K562 (cell line): ENCODE data around the gene EXOC3L2. TPM values are rescaled to one million over a fixed set of nuclear protein-coding genes. Genes with fewer than 3 reads are reported as not detected.

ENCODE experiments used
- ATAC-seq: fragments of 200-7000 bp; cut with Tn5 transposase; 3 replicates; pipeline ENCODE4 v1.9.1; 2020; ENCODE audit warnings: moderate library complexity
- BruUV-seq: library from RNA; stranded (reverse); fragments of 400-500 nt; replicated peaks from 2 replicates; lab custom pipeline; 2021; lab: Mats Ljungman, UMichigan
- CTCF ChIA-PET: fragments of 300-600 bp; formaldehyde crosslinking; extraction: SDS; loops from one replicate; lab custom pipeline; 2021; ENCODE audit warnings: low intra/inter-chr PET ratio; lab: Yijun Ruan, JAX
- POLR2A ChIA-PET: fragments of 300-600, 350-650 bp; sonication (Branson Sonifier 250); formaldehyde crosslinking; extraction: SDS; loops from one replicate; lab custom pipeline; 2021; ENCODE audit warnings: antibody characterized with exemption, inconsistent platforms; lab: Yijun Ruan, JAX
- DNase-seq, 4 experiments: peaks; one replicate each; pipeline versions ENCODE4 v3.0.0 to v3.0.0-alpha.2; 2011 to 2018; ENCODE audit warnings: low spot score in 3 of 4, mixed read lengths in 3 of 4; ENCODE audit errors: extremely low read depth in 1 of 4
- FAIRE-seq: peaks from 2 replicates; lab custom pipeline; 2011; peaks lifted over from hg19 to GRCh38; lab: Jason Lieb, UNC
- H2AFZ ChIP-seq: 2 replicates; pipeline ENCODE4 v1.6.0; 2011; ENCODE audit warnings: low read depth, low read length, control low read depth, inconsistent platforms
- H3K27ac ChIP-seq: fragments of 200-600 bp; 3 replicates; pipeline ENCODE4 v1.8.0; 2011; ENCODE audit warnings: low read depth, mild to moderate bottlenecking, control low read depth, inconsistent platforms, low read length, moderate library complexity, mixed read lengths; ENCODE audit errors: extremely low read depth
- H3K27me3 ChIP-seq, 2 experiments: fragments of 300-600 bp in 1 of 2; 2 replicates in 1 of 2; 3 replicates in 1 of 2; pipeline versions ENCODE4 v1.6.0 to v1.8.0; 2011; ENCODE audit warnings: inconsistent platforms in 2 of 2, low read length in 2 of 2, mild to moderate bottlenecking in 1 of 2, mixed read lengths in 1 of 2, moderate library complexity in 1 of 2; ENCODE audit not compliant: control insufficient read depth in 2 of 2, insufficient read depth in 2 of 2
- H3K36me3 ChIP-seq: fragments of 300-600 bp; 3 replicates; pipeline ENCODE4 v1.8.0; 2011; ENCODE audit warnings: mild to moderate bottlenecking, low read length, inconsistent platforms; ENCODE audit not compliant: control insufficient read depth, insufficient read depth
- H3K4me1 ChIP-seq, 2 experiments: fragments of 200-600 bp in 1 of 2; replicated peaks in 1 of 2; 2 replicates in 1 of 2; 3 replicates in 1 of 2; pipeline versions ENCODE4 v1.5.1 to v1.8.0; 2011; ENCODE audit warnings: inconsistent platforms in 2 of 2, low read length in 2 of 2, mild to moderate bottlenecking in 1 of 2, mixed read lengths in 1 of 2, moderate library complexity in 1 of 2; ENCODE audit not compliant: control insufficient read depth in 2 of 2, insufficient read depth in 2 of 2
- H3K4me2 ChIP-seq: 2 replicates; pipeline ENCODE4 v1.6.1; 2011; ENCODE audit warnings: low read length, control low read depth, inconsistent platforms, mixed read lengths; ENCODE audit not compliant: insufficient read depth
- H3K4me3 ChIP-seq: fragments of 200-600 bp; sonication (generic), shearing (Covaris generic); 2 replicates; pipeline ENCODE4 v1.5.1; 2016; ENCODE audit warnings: control low read depth, inconsistent platforms
- H3K79me2 ChIP-seq: fragments of 200-600 bp; 3 replicates; pipeline ENCODE4 v1.8.0; 2011; ENCODE audit warnings: low read length, inconsistent platforms; ENCODE audit not compliant: control insufficient read depth, insufficient read depth
- H3K9ac ChIP-seq, 2 experiments: 2 replicates each; pipeline versions ENCODE4 v1.6.0 to v1.6.1; 2011; ENCODE audit warnings: low read depth in 2 of 2, low read length in 2 of 2, control low read depth in 1 of 2, inconsistent platforms in 1 of 2, mild to moderate bottlenecking in 1 of 2, mixed read lengths in 1 of 2; ENCODE audit not compliant: insufficient read depth in 1 of 2
- H3K9me1 ChIP-seq: one replicate; pipeline ENCODE4 v1.6.0; 2011; ENCODE audit warnings: inconsistent platforms, mild to moderate bottlenecking, low read length, moderate library complexity; ENCODE audit not compliant: control insufficient read depth, insufficient read depth
- H3K9me3 ChIP-seq: replicated peaks from 2 replicates; pipeline ENCODE4 v1.5.1; 2011; ENCODE audit warnings: low read depth, low read length, inconsistent platforms; ENCODE audit not compliant: control insufficient read depth, insufficient read depth
- H4K20me1 ChIP-seq: replicated peaks from 2 replicates; pipeline ENCODE4 v1.6.1; 2011; ENCODE audit warnings: low read length, inconsistent platforms, mixed read lengths; ENCODE audit not compliant: control insufficient read depth, insufficient read depth
- ARID1B ChIP-seq: fragments of 450-650 bp; IDR thresholded peaks from 2 replicates; pipeline ENCODE4 v1.6.1; 2016; ENCODE audit warnings: antibody characterized with exemption, mild to moderate bottlenecking, inconsistent platforms
- BACH1 ChIP-seq: fragments of 200-800 bp; sonication (Bioruptor generic); IDR thresholded peaks from 2 replicates; pipeline ENCODE4 v1.6.1; 2016; ENCODE audit warnings: missing genetic modification characterization, missing compliant biosample characterization
- C11orf30 ChIP-seq: fragments of 450-650 bp; IDR thresholded peaks from 2 replicates; pipeline ENCODE4 v1.6.1; 2016; ENCODE audit warnings: low read depth, mild to moderate bottlenecking
- CEBPG ChIP-seq, 3 experiments: fragments of 200-800 bp in 1 of 3; sonication (Bioruptor generic) in 1 of 3; sonication (generic) in 1 of 3; formaldehyde crosslinking in 1 of 3; IDR thresholded peaks in 2 of 3; conservative IDR thresholded peaks in 1 of 3; 2 replicates each; pipeline versions ENCODE4 v1.6.1 to v1.8.0; 2016 to 2022; ENCODE audit warnings: missing compliant biosample characterization in 2 of 3, missing genetic modification characterization in 2 of 3, mild to moderate bottlenecking in 1 of 3, missing genetic modification reagents in 1 of 3
- DLX4 ChIP-seq: fragments of 250-450 bp; sonication (Bioruptor Pico); IDR thresholded peaks from 2 replicates; pipeline ENCODE4 v1.6.1; 2021; ENCODE audit warnings: mild to moderate bottlenecking
- GATA2 ChIP-seq: sonication (generic); formaldehyde crosslinking; IDR thresholded peaks from 2 replicates; pipeline ENCODE4 v1.4.0; 2020; ENCODE audit warnings: mild to moderate bottlenecking, missing genetic modification reagents
- JUND ChIP-seq, 2 experiments: IDR thresholded peaks; 2 replicates in 1 of 2; 3 replicates in 1 of 2; pipeline ENCODE4 v1.6.1; 2011; ENCODE audit warnings: borderline replicate concordance in 2 of 2, low read depth in 2 of 2, low read length in 2 of 2, improper control_type of control experiment in 1 of 2, missing biosample characterization in 1 of 2, missing genetic modification characterization in 1 of 2, missing genetic modification reagents in 1 of 2
- MAZ ChIP-seq, 2 experiments: fragments of 450-650 bp in 1 of 2; sonication (generic) in 1 of 2; formaldehyde crosslinking; IDR thresholded peaks in 1 of 2; conservative IDR thresholded peaks in 1 of 2; 2 replicates each; pipeline versions ENCODE4 v1.4.0 to v1.5.0; 2020; ENCODE audit warnings: mild to moderate bottlenecking in 1 of 2, missing genetic modification reagents in 1 of 2
- MTA1 ChIP-seq: fragments of 450-650 bp; IDR thresholded peaks from 2 replicates; pipeline ENCODE4 v1.6.1; 2017; ENCODE audit warnings: borderline replicate concordance
- NFE2L1 ChIP-seq: fragments of 450-650 bp; IDR thresholded peaks from 2 replicates; pipeline ENCODE4 v1.6.1; 2016; ENCODE audit warnings: missing genetic modification characterization, low read depth, mild to moderate bottlenecking, missing compliant biosample characterization, moderate library complexity, borderline replicate concordance
- RBM25 ChIP-seq: fragments of 200-400 bp; formaldehyde crosslinking; IDR thresholded peaks from 2 replicates; pipeline ENCODE4 v1.6.1; 2018; ENCODE audit warnings: low read length, low read depth, moderate library complexity; ENCODE audit not compliant: severe bottlenecking
- RCOR1 ChIP-seq, 2 experiments: IDR thresholded peaks; 2 replicates each; pipeline ENCODE4 v1.6.1; 2012; ENCODE audit warnings: low read depth in 2 of 2, low read length in 2 of 2, borderline replicate concordance in 1 of 2, improper control_type of control experiment in 1 of 2
- SMARCA4 ChIP-seq: fragments of 450-650 bp; IDR thresholded peaks from 2 replicates; pipeline ENCODE4 v1.6.1; 2016
- SMARCB1 ChIP-seq: IDR thresholded peaks from 2 replicates; pipeline ENCODE4 v1.6.1; 2011; ENCODE audit warnings: improper control_type of control experiment, low read depth; ENCODE audit not compliant: insufficient read length
- ZNF12 ChIP-seq: sonication (generic); formaldehyde crosslinking; IDR thresholded peaks from 2 replicates; pipeline ENCODE4 v1.4.0; 2020; ENCODE audit warnings: mild to moderate bottlenecking, missing genetic modification reagents
- ZNF146 ChIP-seq: IDR thresholded peaks from one replicate; pipeline ENCODE4 v1.6.1; 2018; ENCODE audit warnings: missing compliant biosample characterization; ENCODE audit not compliant: unreplicated experiment
- ZNF449 ChIP-seq: fragments of 250-450 bp; sonication (Bioruptor Pico); IDR thresholded peaks from 2 replicates; pipeline ENCODE4 v1.8.0; 2022; ENCODE audit warnings: moderate library complexity, mild to moderate bottlenecking, inconsistent platforms
- WGBS: fragments of 100-300 bp; shearing (Covaris generic); methylation state at CpG from one replicate; pipeline ENCODE4 v1.1.6; 2016; ENCODE audit warnings: low coverage, mixed read lengths; ENCODE audit not compliant: insufficient coverage; ENCODE audit errors: missing lambda C conversion rate; 5-methylcytosine and 5-hydroxymethylcytosine counted together
- in situ Hi-C: fragments of 300-500 bp; cut with MboI; formaldehyde crosslinking; loops from 4 replicates; pipeline ENCODE4 v1.15.0; 2018; ENCODE audit warnings: inconsistent platforms, mixed read lengths
- intact Hi-C: fragments of 100-400 bp; cut with micrococcal nuclease; formaldehyde crosslinking; loops from 2 replicates; pipeline ENCODE4 v1.14.2; 2022
- polyA plus RNA-seq, 8 experiments: library from polyadenylated mRNA; depleted of rRNA in 4 of 8; stranded (reverse) in 5 of 8; unstranded in 3 of 8; fragments of >200 nt; fragmentation: Nextera tagmentation in 2 of 8; fragmentation: Illumina TruSeq in 1 of 8; extraction: Ambion mirVana in 2 of 8; extraction: Trizol in 1 of 8; gene quantifications; 2 replicates each; pipeline versions ENCODE4 v1.2.1 to v1.2.3, GENCODE V29; 2011 to 2014; ENCODE audit warnings: inconsistent platforms in 1 of 8, missing spikeins in 1 of 8
- total RNA-seq, 7 experiments: library from RNA; depleted of rRNA in 6 of 7; stranded (reverse); fragments of >200 nt in 6 of 7; fragmentation: Illumina TruSeq in 2 of 7; extraction: Trizol in 2 of 7; gene quantifications; 2 replicates each; pipeline versions ENCODE4 v1.2.1 to v1.2.3, GENCODE V29; 2011 to 2021; ENCODE audit warnings: low replicate concordance in 1 of 7

Gene EXOC3L2
- total and polyA plus RNA-seq, 9 of the 15 experiments (the other 6 are each of a cell fraction or from before 2014, with no cell fraction given), result 0.31 to 19.0 (median 2.4) TPM

- TF ChIP-seq CEBPG (CRISPR knock-in tag; IDR thresholded peaks at IDR 0.05) (no peak), CEBPG (tag; conservative IDR thresholded peaks at IDR 0.05 in 1 of 2, IDR thresholded peaks at IDR 0.05 in 1 of 2) (no peak), SMARCB1 (no peak)
- TF ChIP-seq, all 486 proteins: peak for 10
These were observed 45.2 kb upstream of the EXOC3L2 start (continued) for GRCh38 chr19:45290381-45290931.

GRCh38 chr19:45283443-45284033 lies 38.3 kb upstream of the EXOC3L2 start:
- ATAC-seq (no peak), FAIRE-seq (no peak), DNase-seq (peak in 1 of 4 experiments; percentile 19)
- in situ Hi-C loops (no loop called here), intact Hi-C loops (no loop called here)
- H3K4me1 ChIP-seq, result peaks cover 0 to 5% of the 10 kb centered on the region in 2 experiments; a peak in 2 of 5 replicates
- no peak overlapping the region for H3K4me2 ChIP-seq
- peaks cover 4% of the 10 kb centered on the region for H3K9me1 ChIP-seq
- H3K9ac ChIP-seq, result no peak overlapping the region
- ChIA-PET CTCF (no interaction called here), POLR2A (interaction anchor here (0.5 kb wide), 1 partner anchor 34 kb away, joined by 4 read pairs; no protein-coding TSS in a partner anchor)
- BruUV-seq, result no TSS peak
- no peak overlapping the region for H3K4me3 ChIP-seq
- H3K79me2 ChIP-seq, result no peaks in the 10 kb centered on the region
- peaks cover 32% of the 10 kb centered on the region for H3K36me3 ChIP-seq
- no peaks in the 10 kb centered on the region for H3K27me3 ChIP-seq
- peak overlapping the region; percentile 43; the same call in 1 of the 3 replicates for H3K27ac ChIP-seq
- WGBS, result 49% methylated on average over 7 of the region's 7 CpGs
- H3K9me3 ChIP-seq, result no peaks in the 10 kb centered on the region
- H4K20me1 ChIP-seq, result no peaks in the 10 kb centered on the region
- H2AFZ ChIP-seq, result no peak overlapping the region
- TF ChIP-seq BACH1 (tag) (peak; percentile 43; the same call in 1 of the 2 replicates), ZNF449 (CRISPR knock-in tag) (no peak), ZNF12 (CRISPR knock-in tag) (no peak), ZNF146 (CRISPR knock-in tag) (peak; percentile 100), DLX4 (CRISPR knock-in tag) (no peak), MTA1 (peak; percentile 31; the same call in 1 of the 2 replicates), MAZ (CRISPR knock-in tag; conservative IDR thresholded peaks at IDR 0.05 in 1 of 2, IDR thresholded peaks at IDR 0.05 in 1 of 2) (no peak), NFE2L1 (tag) (peak; percentile 81), ARID1B (peak; percentile 32), RCOR1 (IDR thresholded peaks at IDR 0.05; ENCODE audit: borderline replicate concordance in 1 of 2, low read depth in 2 of 2, low read length in 2 of 2) (peak in 1 of 2 experiments; percentile 21; a peak in 1 of 4 replicates), JUND (IDR thresholded peaks at IDR 0.05; ENCODE audit: borderline replicate concordance, low read depth, low read length) (no peak), JUND (tag; IDR thresholded peaks at IDR 0.05; ENCODE audit: borderline replicate concordance, low read depth, low read length) (peak; percentile 59; the same call in 1 of the 3 replicates), RBM25 (peak; percentile 93), GATA2 (CRISPR knock-in tag) (peak; percentile 30; the same call in 1 of the 2 replicates), SMARCA4 (0 out of 2 replicates have a peak, but pooled peaks have one; percentile 33), C11orf30 (peak; percentile 95)
